ENCODE measurements around the gene MDC1.

DNA sequence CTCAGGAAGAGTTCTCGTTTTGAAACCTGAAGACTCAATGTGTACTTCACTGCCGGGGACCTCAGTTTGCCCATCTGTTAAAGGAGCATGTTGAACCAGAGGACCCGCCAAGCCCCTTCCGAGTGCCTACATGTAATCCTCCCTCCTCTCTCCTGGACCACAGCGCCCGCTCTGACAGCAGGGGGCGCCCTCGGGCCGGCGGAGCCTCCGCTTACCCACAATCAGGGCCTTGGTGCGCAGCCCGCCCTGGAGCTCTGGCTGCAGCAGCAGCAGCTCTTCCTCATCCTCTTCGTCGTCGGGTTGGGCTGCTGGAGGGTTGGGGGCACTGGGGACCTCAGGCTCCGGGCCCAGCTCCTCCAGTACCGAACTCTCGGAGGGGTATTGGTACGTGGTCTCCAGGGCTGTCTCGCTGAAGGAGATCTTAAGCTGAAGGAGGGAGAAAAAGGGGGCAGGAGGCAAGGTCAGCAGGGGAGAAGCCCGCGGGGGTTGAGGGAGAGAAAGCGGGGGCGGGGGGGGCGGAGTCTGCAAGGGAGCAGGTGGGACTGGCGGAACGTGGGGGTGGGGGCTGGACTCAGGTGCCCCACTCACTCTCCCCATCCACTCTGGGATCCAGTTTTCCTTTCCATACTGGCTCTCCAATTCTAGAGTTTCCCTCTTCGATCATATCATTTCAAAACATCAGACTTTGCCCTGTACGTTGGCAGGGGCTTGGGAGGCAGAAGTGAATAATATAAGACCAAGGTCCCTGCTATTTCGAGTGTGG, 37.9 kb downstream of the MDC1 start:
- TF ChIP-seq, protein P1, sequence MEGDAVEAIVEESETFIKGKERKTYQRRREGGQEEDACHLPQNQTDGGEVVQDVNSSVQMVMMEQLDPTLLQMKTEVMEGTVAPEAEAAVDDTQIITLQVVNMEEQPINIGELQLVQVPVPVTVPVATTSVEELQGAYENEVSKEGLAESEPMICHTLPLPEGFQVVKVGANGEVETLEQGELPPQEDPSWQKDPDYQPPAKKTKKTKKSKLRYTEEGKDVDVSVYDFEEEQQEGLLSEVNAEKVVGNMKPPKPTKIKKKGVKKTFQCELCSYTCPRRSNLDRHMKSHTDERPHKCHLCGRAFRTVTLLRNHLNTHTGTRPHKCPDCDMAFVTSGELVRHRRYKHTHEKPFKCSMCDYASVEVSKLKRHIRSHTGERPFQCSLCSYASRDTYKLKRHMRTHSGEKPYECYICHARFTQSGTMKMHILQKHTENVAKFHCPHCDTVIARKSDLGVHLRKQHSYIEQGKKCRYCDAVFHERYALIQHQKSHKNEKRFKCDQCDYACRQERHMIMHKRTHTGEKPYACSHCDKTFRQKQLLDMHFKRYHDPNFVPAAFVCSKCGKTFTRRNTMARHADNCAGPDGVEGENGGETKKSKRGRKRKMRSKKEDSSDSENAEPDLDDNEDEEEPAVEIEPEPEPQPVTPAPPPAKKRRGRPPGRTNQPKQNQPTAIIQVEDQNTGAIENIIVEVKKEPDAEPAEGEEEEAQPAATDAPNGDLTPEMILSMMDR (IDR thresholded peaks at IDR 0.05; ENCODE audit: poor library complexity, severe bottlenecking): peak; percentile 81
- TF ChIP-seq EP300 (conservative IDR thresholded peaks at IDR 0.05; ENCODE audit: poor library complexity, severe bottlenecking) (no peak), POLR2AphosphoS5 (IDR thresholded peaks at IDR 0.05) (no peak), EZH2 (IDR thresholded peaks at IDR 0.05; ENCODE audit: borderline replicate concordance, insufficient read depth, low read length, poor library complexity, severe bottlenecking) (no peak)
- TF ChIP-seq, protein P2, sequence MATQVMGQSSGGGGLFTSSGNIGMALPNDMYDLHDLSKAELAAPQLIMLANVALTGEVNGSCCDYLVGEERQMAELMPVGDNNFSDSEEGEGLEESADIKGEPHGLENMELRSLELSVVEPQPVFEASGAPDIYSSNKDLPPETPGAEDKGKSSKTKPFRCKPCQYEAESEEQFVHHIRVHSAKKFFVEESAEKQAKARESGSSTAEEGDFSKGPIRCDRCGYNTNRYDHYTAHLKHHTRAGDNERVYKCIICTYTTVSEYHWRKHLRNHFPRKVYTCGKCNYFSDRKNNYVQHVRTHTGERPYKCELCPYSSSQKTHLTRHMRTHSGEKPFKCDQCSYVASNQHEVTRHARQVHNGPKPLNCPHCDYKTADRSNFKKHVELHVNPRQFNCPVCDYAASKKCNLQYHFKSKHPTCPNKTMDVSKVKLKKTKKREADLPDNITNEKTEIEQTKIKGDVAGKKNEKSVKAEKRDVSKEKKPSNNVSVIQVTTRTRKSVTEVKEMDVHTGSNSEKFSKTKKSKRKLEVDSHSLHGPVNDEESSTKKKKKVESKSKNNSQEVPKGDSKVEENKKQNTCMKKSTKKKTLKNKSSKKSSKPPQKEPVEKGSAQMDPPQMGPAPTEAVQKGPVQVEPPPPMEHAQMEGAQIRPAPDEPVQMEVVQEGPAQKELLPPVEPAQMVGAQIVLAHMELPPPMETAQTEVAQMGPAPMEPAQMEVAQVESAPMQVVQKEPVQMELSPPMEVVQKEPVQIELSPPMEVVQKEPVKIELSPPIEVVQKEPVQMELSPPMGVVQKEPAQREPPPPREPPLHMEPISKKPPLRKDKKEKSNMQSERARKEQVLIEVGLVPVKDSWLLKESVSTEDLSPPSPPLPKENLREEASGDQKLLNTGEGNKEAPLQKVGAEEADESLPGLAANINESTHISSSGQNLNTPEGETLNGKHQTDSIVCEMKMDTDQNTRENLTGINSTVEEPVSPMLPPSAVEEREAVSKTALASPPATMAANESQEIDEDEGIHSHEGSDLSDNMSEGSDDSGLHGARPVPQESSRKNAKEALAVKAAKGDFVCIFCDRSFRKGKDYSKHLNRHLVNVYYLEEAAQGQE (IDR thresholded peaks at IDR 0.05; ENCODE audit: borderline replicate concordance): no peak

Measured in neural cell (in vitro differentiated cells).